NOMO-1 treated with DMSO at 0.1 percent for 48 hours (cell line): ENCODE measurements around the gene MVD.
A peak's percentile ranks its signal among the peaks of the same experiment; 100 is the strongest.

Experiments
- DNase-seq: peaks from one replicate; lab custom pipeline; 2025; ENCODE audit not compliant: unreplicated experiment; lab: John Stamatoyannopoulos, UW

Gene MVD

GRCh38 chr16:88655733-88656281 lies 7.1 kb downstream of the MVD start:
- no peak for DNase-seq

GRCh38 chr16:88655053-88655732 lies 7.7 kb downstream of the MVD start:
- DNase-seq, result no peak

- no peak for DNase-seq
These were observed 8.4 kb downstream of the MVD start for GRCh38 chr16:88654363-88655052.

DNA sequence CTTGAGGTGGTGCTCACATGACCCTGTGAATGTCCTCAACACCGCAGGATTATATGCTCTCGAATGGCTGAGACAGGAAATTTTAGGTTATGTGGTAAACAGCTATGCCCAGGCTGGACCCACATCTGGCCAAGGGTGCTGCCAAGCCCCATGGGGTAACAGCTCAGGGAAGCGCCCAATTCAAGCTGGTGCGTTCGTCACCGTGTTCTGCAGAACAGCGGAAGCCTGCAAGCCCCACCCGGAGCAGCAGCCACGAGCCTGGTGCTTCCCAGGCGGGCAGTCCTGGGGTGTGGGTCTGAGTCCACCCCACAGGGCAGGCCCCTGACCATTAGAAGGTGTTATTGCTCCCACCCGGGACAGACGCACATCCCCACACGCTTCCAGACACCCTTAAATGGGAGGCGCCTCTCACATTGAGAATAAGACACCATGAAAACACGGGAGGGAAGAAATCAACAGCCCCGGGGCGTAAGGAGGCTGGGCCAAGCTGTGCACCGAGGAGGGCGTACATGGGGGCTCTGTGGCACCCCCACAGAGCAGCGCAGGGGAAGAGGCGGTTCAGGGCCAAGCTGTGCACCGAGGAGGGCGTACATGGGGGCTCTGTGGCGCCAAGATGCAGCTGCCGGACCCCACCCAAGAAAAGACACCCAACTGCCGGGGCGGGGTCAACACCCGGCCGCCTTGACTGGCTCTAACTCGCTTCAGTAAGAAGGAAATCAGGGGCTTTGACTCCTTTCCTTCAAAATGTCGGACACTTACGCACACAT lies 9.1 kb downstream of the MVD start:
- DNase-seq, result no peak

DNA sequence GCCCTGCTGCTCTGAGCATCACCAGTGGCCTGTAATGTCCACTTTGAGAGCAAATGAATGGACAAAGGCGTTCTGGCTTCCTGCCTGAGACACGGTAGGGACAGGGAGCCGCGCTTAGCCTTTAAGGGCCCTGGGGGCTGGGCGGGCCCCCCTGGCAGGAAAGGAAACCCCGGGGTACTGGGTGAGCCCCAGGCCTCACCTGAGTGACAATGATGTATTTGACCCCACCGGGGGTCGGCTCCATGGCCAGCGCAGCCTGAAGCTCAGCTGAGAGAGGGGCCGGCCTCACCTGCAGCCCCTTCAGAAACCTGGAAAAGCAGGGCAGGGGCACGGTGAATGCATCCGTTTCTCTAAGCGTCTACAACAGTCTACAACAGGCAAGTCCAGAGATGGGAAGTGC lies 9.8 kb downstream of the MVD start:
- DNase-seq, result no peak

DNA sequence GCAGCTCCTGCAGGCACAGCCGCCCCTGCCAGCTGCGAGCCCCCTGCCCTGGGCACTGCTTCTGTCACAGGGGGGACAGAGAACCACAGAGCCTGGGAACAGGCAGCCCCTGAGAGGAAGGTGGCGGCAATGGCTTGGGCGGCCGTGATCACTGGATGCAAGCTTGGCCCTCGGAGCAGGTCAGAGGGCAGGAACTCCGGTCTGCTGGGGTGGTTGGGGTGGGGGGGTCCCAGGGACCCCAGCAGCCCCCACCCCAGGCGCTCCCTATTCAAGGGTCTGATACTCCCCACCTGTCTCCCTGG lies 10.2 kb downstream of the MVD start:
- DNase-seq, result no peak

GRCh38 chr16:88651989-88652761 lies 10.7 kb downstream of the MVD start:
- no peak for DNase-seq

- DNase-seq, result no peak
These were observed 11.5 kb downstream of the MVD start for GRCh38 chr16:88651276-88651988.

GRCh38 chr16:88650749-88651275 lies 12.1 kb downstream of the MVD start, which contains the start of gene CYBA:
Gene CYBA (minus strand): TSS chr16:88651053. CDS start chr16:88651013, 40 bp downstream.
- peak; percentile 83 for DNase-seq

- peak; percentile 59 for DNase-seq
These were observed 12.8 kb downstream of the MVD start for GRCh38 chr16:88649924-88650748.

GRCh38 chr16:88649195-88649923 lies 13.5 kb downstream of the MVD start:
- no peak for DNase-seq

GRCh38 chr16:88647178-88648070 lies 15.5 kb downstream of the MVD start:
- no peak for DNase-seq

- DNase-seq, result no peak
These were observed 16.4 kb downstream of the MVD start for GRCh38 chr16:88646345-88647034.

DNA sequence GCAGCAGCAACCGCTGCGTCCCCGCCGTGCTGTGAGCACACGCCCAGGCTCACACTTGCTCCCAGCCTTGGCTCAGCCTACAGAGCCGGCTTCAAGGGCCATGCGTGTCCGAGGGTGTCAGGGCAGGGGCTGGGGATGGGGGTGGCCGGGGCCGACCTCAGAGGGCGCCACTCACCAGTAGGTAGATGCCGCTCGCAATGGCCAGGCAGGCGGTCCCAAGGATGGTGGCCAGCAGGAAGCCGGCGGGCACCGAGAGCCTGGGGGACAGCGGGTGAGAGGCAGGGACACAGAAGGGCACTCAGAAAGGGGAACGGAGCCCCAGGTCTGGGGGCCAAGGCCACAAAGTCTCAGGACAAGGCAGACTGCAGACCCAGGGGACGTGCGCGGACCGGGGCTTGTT lies 16.9 kb downstream of the MVD start:
- no peak for DNase-seq

DNA sequence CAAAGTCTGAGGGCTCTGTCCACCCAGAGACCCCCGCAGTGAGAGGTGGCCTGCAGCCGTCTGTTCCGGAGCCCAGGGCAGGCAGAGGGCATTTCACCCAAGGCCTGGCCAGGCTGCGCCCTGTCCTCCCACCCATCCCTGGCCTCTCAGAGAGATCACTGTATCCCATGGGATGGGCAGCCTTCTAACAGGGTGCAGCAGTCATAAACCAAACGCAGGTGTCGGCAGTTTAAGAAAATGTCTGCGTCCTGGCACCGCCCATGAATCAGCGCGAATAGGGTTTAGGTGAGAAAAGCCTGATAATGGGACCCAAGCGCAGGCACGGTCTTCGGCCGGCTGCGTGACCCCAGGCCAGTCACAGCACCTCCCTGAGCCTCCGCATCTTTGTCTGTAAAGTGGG lies 17.4 kb downstream of the MVD start:
- DNase-seq, result no peak

DNA sequence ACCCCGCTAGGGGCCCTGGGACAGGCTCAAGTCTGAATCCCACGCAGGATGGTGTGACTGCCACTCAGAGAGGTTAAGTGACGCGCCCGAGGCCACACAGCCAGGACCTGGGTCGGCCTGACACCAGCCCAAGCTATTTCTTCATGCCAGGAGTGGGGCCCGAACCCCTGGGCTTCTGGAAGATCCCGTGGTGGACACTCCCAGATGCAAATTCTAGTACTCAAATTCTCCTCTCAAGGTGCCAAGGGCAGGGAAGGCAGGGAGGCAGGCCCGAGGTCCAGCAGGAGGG lies 19.3 kb downstream of the MVD start:
- no peak for DNase-seq

DNA sequence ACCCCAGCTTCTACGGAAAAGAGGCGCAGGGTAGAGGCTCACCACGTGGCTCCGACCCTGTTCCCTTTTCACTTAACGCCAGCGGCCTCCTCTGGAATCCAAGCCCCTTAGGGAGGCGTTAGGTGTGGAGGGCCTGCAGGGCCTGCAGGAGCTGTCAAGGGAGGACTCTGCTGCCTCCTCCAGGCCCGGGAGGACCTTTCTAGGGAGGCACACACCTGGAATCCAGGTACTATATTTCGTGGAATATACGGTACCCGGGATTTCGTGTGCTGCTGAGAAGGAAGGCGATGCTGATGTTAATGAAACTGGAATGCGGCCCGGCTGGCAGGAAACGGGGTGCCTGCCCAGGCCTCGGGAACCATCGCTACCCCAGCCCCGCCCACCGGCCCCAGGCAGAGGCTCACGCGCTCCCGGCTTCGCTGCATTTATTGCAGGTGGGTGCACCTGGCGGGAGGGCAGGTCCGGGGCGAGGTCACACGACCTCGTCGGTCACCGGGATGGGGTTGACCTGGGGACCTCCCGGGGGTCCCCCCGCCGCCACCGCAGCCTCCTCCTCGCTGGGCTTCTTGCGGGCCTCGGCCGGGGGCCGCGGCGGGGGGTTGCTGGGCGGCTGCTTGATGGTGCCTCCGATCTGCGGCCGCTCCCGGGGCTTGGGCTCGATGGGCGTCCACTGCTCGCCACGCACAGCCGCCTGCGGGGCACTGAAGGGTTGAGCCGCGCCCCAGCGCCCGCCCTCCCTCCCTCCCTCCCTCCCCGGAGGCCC lies 19.8 kb downstream of the MVD start:
- no peak for DNase-seq
